NCI-H2081 treated with DMSO at 0.1 percent for 48 hours (cell line): ENCODE measurements around the gene AHI1.
"Not testable (repeated sequence)": the region's sequence is repeated elsewhere in the genome, so short reads cannot be mapped to it uniquely, and the experiment has no call there.

ENCODE experiments used
- DNase-seq: peaks from one replicate; lab custom pipeline; 2025; lab: John Stamatoyannopoulos, UW

Gene AHI1

GRCh38 chr6:135261872-135262725, 235.4 kb downstream of the AHI1 start:
- no peak for DNase-seq

DNA sequence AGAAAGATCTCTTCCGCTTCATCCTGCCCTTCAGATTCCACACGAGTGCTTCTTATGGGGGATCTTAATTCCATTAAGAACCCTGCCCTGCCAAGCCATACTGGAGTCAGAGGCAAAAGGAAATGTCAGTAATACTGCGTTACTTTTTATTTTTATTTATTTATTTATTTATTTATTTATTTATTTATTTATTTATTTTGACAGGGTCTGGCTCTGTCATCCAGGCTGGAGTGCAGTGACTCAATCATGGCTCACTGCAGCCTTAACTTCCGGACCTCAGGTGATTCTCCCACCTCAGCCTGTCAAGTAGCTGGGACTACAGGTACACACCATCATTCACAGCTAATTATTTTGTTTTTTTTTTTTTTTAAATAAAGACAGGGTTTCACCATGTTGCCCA, 236.9 kb downstream of the AHI1 start:
- DNase-seq: no peak

- DNase-seq: no peak
These were observed 238.6 kb downstream of the AHI1 start for GRCh38 chr6:135258970-135259369.

DNA sequence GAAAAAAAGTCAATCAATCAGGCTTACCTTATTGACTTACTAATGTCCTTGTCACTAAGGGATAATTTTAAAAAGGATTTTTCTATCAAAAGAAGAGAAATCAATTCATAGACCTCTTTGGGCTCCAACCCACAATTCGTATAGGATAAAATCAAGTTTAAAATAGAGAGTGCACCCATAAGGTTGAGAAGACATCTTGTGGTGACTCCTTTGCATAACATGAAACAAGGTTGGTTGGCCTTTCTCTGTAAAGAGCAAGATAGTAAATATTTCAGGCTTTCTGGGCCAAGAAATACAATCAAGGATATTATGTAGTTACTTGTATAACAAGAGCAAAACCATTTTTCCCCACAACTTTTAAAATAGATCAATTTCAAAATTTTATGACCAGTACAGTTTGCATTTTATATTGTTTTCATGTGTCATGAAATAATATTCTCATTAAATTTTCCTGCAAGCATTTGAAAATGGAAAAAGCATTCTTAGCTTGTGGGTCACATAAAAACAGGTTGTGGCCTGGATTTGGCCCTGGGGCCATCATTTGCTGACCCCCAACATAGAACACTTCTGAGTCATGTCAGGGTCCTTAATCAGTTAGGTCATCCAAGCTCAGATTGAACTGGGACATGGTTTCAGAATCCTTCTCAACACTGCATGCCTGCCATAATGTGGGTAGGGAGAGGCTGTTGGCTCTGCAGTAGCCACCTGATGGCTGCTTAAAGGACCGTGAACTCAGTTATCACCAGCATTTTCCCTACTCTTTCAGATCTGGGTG, 239.7 kb downstream of the AHI1 start:
- no peak for DNase-seq

DNA sequence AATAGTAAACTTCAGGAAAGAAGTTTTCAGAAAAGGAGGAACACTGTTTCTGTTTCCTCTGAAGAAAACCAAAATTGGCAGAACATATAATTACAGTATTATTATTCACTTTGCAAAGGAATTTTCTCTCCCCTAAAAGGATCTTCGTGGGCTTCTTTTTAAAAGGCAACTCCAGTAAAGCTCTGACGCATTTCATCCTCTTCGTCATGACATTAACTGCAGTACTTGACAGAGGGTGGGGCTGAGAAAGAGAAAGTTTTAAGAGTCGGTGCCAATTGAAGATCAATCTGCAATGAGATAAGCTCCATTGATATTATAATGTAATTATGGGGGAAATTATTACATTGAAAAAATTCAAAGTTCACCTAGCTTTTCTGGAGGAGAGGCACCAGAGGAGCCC, 240.7 kb downstream of the AHI1 start:
- DNase-seq: no peak

DNA sequence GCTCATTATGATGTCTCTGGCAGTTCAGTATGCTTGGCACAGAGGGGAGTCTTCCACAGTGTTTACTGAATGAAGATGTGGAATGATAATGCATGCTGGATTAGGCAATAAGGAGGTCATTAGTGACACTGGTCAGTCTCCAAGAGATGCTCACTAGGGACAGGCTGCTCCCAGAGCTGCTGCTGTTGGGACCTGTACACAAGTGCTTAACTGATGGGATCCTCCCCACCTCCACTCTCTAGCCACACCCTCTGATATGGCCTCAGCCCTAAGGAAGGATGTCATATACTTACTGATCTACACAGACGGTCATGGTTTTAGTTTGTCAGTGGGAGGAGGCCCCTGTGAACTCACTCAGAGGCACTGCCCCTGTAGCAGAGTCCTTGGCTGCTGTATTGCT, 243.1 kb downstream of the AHI1 start:
- no peak for DNase-seq

DNA sequence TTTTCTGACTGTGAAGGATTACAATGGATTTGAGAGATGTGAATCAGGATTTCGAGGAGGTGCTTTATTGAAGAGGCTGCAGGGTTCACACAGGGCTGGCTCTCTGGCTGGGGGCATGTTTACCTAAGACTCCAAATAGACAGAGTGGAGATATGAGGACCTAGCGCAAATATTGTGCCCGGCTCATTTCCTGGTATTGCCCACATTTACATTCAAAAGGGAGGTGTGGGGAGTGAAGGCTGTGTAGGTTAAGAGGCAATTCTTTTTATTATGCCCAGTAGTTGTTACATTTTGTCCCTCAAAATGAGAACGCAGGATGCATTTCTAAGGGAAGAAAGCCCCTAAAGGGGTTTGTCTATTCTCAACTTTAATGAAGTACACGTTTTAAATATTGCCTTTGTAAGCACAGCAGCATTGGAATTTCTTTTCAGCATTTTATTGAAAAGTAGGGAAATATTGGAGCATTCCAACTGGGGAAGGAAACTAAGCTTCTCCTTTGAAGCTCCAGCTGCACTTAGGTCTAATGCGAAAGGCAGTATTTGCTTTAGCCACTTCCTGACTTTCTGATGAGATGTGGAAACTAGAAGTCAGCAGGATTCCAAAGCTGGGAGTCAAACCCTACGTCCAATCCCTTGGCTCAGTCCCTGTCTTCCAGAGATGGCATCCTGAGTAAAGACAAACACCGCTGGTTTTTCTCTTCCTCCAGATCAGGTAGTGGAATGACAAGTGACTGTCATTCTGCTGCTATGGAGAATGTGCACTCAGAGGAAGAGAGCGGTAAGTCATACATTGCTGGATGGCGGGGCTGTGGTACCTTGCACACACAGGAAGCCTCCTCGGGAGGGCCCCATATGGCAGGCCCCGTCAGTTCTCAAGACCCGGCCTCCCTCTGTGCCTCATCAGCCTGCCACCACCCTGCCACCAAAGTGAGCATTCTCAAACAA, 245.8 kb downstream of the AHI1 start:
- DNase-seq: no peak

DNA sequence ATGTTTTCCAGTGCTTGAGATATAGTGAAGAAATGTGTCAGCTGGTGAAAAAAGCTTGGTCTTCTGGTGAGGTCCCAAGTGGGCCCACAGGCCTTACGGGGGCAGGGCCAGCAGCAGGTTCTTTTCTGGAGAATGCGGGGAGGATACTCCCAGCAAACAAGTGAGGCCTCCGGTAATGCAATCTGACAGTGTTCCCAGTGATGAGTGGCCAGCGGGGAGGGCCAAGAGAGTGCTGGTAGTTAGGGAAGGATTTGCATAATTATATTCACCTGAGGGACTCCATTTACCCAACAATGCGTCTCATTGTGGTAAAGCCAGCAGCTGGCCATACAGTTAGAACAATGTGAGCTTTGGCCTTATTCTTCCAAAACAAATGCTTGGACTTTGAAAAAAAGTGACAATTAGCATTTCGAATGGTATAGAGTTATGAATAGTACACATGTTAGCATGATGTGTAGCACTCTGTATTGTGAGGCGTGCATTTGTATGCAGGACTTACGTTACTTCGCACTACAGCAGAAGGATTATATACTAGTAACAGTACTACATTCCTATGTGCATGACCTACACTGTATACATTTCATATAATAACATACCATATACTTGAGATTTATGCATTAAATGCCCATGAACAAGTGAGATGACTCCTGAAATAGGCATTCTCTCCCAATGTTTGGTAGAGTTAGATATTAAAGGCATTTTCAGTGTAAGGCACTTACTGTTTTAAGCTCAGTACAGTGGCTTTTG, 246.6 kb downstream of the AHI1 start:
- DNase-seq: no peak

DNA sequence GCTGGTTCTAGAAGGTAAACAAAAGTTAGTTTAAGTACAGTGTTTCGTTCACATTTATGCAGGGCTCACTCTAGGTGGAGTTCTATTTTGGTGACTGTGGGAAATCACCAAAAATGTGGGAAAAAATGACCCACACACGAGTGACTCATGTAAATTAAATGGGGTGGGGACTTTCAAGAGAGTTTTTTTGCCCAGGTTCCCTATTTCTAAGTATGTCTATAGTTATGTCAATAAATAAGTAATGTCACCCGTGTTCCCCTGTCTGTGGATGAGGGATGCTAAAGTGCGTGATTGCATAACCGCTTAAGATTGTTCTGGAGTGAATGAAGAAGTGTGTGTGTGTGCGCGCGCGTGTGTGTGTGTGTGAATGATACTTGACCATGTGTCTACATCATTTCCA, 247.3 kb downstream of the AHI1 start:
- DNase-seq: no peak

- DNase-seq: not testable (repeated sequence)
These were observed 251.0 kb downstream of the AHI1 start for GRCh38 chr6:135246412-135247012.

GRCh38 chr6:135244805-135245204, 252.7 kb downstream of the AHI1 start:
- DNase-seq: no peak

- DNase-seq: no peak
These were observed 253.4 kb downstream of the AHI1 start for GRCh38 chr6:135243871-135244796.

DNA sequence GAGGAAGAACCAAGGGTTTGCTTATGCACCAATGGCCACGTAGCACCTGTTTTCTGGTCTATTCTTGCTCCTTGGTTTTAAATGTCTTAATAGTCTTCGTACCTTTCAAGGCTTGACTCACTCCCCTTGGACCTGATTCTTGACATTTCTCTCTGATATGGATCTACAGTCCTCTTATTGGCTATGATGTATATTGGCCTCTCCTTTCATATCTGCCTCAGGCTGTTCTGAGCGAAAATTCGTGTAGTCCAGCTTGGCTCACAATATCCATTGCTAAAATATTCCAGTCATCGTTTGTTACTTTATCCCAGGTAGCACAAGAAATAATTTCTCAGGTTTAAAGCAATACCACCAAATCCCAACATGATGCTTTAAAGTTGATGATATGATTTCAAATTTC, 256.8 kb downstream of the AHI1 start:
- no peak for DNase-seq

GRCh38 chr6:135236732-135237131, 260.8 kb downstream of the AHI1 start:
- no peak for DNase-seq

GRCh38 chr6:135236319-135236718, 261.2 kb downstream of the AHI1 start:
- no peak for DNase-seq

DNA sequence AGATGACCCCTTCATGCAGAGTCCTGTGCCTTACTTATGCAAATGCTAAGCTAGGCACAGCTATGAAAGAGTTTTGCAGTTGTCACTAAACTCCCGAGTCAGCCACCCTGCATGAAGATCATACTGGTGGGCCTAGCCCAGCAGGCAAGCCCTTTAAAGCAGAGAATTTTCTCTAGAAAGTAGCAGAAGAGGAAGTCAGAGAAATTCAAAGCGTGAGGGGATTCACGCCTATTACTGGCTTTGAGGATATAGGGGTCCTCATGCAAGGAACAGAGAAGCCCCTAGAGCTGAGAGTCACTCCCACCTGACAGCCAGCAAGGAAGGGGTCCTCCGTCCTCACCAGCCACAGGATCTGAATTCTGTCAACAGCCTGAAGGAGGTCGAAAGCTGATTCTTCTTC, 261.8 kb downstream of the AHI1 start:
- no peak for DNase-seq

DNA sequence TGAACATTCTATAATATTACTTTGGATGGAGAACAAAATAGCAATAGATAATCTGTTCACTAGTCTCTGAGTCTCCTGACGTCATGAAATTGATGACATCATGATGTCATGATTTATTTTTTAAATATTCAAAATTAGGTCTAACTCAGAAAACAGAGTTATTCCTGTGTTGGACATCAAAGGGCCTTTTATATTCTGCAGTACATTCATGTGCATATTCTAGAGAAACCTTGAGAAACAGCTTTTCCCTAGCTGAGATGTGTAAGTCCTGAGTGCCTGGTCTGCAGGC, 263.1 kb downstream of the AHI1 start:
- DNase-seq: no peak

DNA sequence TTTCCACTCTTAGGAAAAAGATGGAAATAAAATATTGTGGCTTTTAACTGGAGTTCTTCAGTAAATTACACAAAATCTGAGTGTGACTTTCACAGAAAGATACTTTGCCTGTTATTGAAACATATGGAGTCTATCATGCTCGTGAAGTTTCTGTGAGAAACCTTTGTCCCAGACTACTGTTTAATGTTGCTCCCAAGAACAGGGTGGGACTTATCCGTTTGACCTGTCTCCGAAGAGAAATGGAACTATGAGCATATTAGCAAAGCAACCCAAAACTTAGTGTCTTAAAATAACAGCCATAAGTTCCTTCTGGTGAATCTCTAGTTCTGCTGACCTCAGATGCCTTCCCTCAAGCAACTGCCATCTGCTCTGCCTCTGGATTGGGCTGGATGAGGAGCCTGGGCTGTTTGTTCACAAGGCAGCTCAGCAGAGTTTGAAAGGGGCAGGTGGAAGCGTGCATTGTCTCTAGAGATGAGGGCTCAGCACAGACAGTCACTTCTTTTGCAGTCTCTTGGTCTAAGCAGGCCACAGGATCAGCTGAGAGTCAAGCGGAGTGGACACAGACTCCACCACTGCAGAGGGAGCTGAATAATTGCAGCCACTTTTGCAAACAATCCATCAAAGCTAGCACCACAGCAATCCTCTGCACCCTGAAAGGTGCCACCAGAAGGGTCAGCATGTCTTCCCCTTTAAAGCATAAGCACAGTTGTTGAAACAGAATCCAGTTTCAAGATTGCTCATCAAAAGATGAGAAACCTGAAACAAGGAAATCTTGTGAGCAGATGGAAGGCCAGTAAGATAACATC, 263.7 kb downstream of the AHI1 start:
- no peak for DNase-seq
